ENCODE results near the gene NRG2.

Gene NRG2

DNA sequence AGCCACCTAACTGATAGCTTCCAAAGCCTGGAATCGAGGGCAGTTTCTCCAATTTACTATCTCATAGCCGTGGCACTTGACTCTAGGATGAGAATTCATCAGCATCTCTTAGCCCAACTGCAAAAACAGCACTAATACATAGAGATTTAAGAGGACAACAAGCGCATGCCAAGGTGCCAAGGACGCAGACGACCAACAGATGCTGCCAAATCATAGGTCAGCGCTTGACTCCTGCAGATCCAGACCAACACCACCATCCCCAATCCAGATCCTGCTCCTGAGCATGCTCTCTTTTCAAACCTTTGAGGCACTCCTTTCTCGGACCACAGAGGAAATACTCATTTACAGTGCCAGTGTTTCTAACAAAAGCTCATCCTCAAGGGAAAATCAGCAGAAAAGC is 24.6 kb downstream of the NRG2 start:
- no peaks in the 10 kb centered on the region for H3K27me3 ChIP-seq (ENCODE audit: control insufficient read depth, insufficient read depth, low read length)
- no peaks in the 10 kb centered on the region for H3K9me3 ChIP-seq (ENCODE audit: control insufficient read depth, low read length)
- H3K4me3 ChIP-seq (ENCODE audit: low read length) = no peak overlapping the region
- H3K4me1 ChIP-seq (ENCODE audit: control insufficient read depth, insufficient read depth, low read length) = no peaks in the 10 kb centered on the region
- H3K36me3 ChIP-seq (ENCODE audit: control insufficient read depth, insufficient read depth, low read length) = no peaks in the 10 kb centered on the region
- H3K9ac ChIP-seq (ENCODE audit: low read length) = no peak overlapping the region

GRCh38 chr5:140018096-140018481 is 25.0 kb downstream of the NRG2 start:
- Histone ChIP-seq H3K9me3 (ENCODE audit: control insufficient read depth, low read length) (no peaks in the 10 kb centered on the region), H3K9ac (ENCODE audit: low read length) (no peak overlapping the region), H3K27me3 (ENCODE audit: control insufficient read depth, insufficient read depth, low read length) (no peaks in the 10 kb centered on the region), H3K4me1 (ENCODE audit: control insufficient read depth, insufficient read depth, low read length) (no peaks in the 10 kb centered on the region), H3K36me3 (ENCODE audit: control insufficient read depth, insufficient read depth, low read length) (no peaks in the 10 kb centered on the region), H3K4me3 (ENCODE audit: low read length) (no peak overlapping the region)

DNA sequence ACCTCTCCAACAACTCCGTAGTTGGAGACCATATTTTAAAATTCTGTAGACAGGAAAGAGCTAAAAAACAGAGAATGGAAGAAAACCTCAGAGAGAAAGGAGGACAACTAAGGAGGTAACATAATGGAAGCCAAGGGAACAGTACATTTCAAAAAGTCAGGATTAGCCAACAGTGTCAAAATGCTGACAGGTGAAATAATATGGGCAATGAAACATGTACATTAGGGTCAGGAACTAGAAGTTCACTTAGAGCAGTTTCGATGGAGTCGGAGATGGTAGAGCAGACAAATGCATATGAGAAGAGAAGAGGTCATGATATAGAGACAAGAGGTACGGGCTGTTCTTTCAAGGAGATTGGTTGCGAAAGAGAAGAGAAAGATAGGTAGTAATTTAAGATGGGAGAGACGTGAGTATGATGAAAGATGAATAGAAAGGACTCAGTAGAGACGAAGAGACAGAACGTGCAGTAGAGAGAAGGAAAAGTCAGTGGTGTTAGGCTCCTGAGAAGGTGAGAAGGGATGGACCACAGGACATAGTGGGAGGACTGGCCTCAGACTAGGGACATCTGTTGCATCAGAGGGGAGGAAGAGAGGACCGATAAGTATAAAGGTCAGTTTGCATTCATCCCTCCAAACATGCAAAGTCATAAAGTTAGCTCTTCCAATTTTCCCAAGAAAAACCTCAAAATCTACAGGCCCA is 25.6 kb downstream of the NRG2 start:
- Histone ChIP-seq H3K9me3 (ENCODE audit: control insufficient read depth, low read length) (no peaks in the 10 kb centered on the region), H3K4me3 (ENCODE audit: low read length) (no peak overlapping the region), H3K4me1 (ENCODE audit: control insufficient read depth, insufficient read depth, low read length) (no peaks in the 10 kb centered on the region), H3K9ac (ENCODE audit: low read length) (no peak overlapping the region), H3K27me3 (ENCODE audit: control insufficient read depth, insufficient read depth, low read length) (no peaks in the 10 kb centered on the region), H3K36me3 (ENCODE audit: control insufficient read depth, insufficient read depth, low read length) (no peaks in the 10 kb centered on the region)

DNA sequence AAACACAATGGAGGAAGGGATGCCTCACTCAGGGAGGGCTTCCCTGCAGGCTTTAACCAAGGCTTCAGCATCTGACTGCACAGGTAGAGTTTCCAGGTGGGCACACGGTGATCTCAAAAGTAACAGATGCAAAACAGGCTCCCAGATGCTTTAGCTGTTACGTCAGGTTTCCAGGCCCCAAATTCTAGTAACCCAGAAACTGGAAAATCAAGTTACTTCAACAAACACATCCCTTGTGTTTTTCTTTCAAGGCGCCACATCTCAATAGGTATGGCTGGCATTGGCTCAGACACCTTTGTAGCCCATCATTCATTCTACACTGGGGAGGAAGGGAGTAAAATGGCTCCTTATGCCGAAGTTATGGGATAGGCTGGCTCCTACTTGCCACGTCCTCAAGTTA is 27.4 kb downstream of the NRG2 start:
- no peaks in the 10 kb centered on the region for H3K4me1 ChIP-seq (ENCODE audit: control insufficient read depth, insufficient read depth, low read length)
- no peak overlapping the region for H3K9ac ChIP-seq (ENCODE audit: low read length)
- H3K36me3 ChIP-seq (ENCODE audit: control insufficient read depth, insufficient read depth, low read length) = no peaks in the 10 kb centered on the region
- H3K4me3 ChIP-seq (ENCODE audit: low read length) = no peak overlapping the region
- no peaks in the 10 kb centered on the region for H3K27me3 ChIP-seq (ENCODE audit: control insufficient read depth, insufficient read depth, low read length)
- no peaks in the 10 kb centered on the region for H3K9me3 ChIP-seq (ENCODE audit: control insufficient read depth, low read length)

- H3K9me3 ChIP-seq (ENCODE audit: control insufficient read depth, low read length) = no peaks in the 10 kb centered on the region
- H3K4me1 ChIP-seq (ENCODE audit: control insufficient read depth, insufficient read depth, low read length) = no peaks in the 10 kb centered on the region
- H3K36me3 ChIP-seq (ENCODE audit: control insufficient read depth, insufficient read depth, low read length) = no peaks in the 10 kb centered on the region
- no peaks in the 10 kb centered on the region for H3K27me3 ChIP-seq (ENCODE audit: control insufficient read depth, insufficient read depth, low read length)
- H3K4me3 ChIP-seq (ENCODE audit: low read length) = no peak overlapping the region
- no peak overlapping the region for H3K9ac ChIP-seq (ENCODE audit: low read length)
Measured at GRCh38 chr5:140014751-140015150, 28.3 kb downstream of the NRG2 start.

DNA sequence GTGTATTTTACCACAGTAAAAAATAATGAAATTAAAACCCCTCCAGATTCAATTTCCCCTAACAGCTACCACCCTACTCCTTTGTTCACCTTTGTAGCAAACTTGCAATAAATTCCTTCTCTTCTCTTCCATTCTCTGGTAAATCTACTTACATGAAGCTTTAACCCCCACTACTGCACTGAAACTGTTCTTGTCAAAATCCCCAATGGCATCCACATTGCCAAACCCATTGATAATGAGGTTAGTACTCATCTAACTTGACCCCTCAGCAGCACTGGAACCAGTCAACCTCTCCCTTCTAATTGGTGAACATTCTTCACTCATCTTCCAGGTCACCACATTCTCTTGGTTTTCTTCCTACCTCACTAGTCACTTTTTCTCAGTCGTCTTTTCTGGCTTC is 29.6 kb downstream of the NRG2 start:
- no peak overlapping the region for H3K9ac ChIP-seq (ENCODE audit: low read length)
- no peaks in the 10 kb centered on the region for H3K4me1 ChIP-seq (ENCODE audit: control insufficient read depth, insufficient read depth, low read length)
- H3K36me3 ChIP-seq (ENCODE audit: control insufficient read depth, insufficient read depth, low read length) = no peaks in the 10 kb centered on the region
- no peak overlapping the region for H3K4me3 ChIP-seq (ENCODE audit: low read length)
- H3K27me3 ChIP-seq (ENCODE audit: control insufficient read depth, insufficient read depth, low read length) = no peaks in the 10 kb centered on the region
- H3K9me3 ChIP-seq (ENCODE audit: control insufficient read depth, low read length) = no peaks in the 10 kb centered on the region

- Histone ChIP-seq H3K36me3 (ENCODE audit: control insufficient read depth, insufficient read depth, low read length) (no peaks in the 10 kb centered on the region), H3K9ac (ENCODE audit: low read length) (no peak overlapping the region), H3K27me3 (ENCODE audit: control insufficient read depth, insufficient read depth, low read length) (no peaks in the 10 kb centered on the region), H3K4me3 (ENCODE audit: low read length) (no peak overlapping the region), H3K9me3 (ENCODE audit: control insufficient read depth, low read length) (no peaks in the 10 kb centered on the region), H3K4me1 (ENCODE audit: control insufficient read depth, insufficient read depth, low read length) (no peaks in the 10 kb centered on the region)
Measured at GRCh38 chr5:140012443-140012842, 30.7 kb downstream of the NRG2 start.

DNA sequence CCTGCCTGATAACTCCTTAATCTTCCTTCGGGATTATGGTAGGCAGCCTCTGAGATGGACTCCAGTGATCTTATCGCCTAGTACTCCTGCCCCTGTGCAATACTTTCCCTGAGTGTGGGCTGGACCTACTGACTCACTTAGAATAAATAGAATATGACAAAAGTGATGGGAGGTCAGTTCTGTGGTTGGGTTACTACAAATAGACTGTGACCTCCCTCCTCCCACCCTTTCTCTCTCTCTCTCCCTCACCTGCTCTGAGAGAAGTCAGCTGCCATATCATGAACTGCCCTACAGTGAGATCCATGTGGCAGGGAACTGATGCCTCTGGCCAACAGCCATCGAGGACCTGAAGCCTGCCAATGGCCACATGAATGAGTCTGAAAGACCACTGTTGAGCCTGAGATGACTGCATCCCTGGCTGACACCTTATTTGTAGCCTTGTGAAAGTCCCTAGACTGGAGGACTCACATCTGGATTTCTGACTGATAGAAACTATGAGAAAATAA is 31.7 kb downstream of the NRG2 start:
- Histone ChIP-seq H3K4me3 (ENCODE audit: low read length) (no peak overlapping the region), H3K36me3 (ENCODE audit: control insufficient read depth, insufficient read depth, low read length) (no peaks in the 10 kb centered on the region), H3K4me1 (ENCODE audit: control insufficient read depth, insufficient read depth, low read length) (no peaks in the 10 kb centered on the region), H3K27me3 (ENCODE audit: control insufficient read depth, insufficient read depth, low read length) (no peaks in the 10 kb centered on the region), H3K9me3 (ENCODE audit: control insufficient read depth, low read length) (no peaks in the 10 kb centered on the region), H3K9ac (ENCODE audit: low read length) (no peak overlapping the region)

DNA sequence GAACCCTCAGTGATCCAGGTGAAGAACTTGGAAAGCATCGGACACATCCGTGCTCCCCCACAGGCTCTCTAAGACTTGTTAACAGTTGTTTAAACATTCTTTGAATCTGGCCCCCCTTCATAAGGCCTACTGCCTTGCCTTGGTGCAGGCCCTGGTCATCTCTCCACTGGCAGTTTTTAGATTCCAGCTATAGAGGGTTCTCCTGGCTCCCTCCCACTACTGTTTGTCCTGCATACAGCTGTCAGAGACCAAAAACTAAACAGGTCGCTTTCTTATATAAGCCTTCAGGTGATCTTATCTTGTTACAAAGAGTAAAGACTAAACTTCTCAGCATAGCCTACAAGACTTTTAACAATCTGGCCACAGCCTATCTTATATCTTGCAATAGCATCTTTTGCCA is 32.3 kb downstream of the NRG2 start:
- no peaks in the 10 kb centered on the region for H3K9me3 ChIP-seq (ENCODE audit: control insufficient read depth, low read length)
- H3K36me3 ChIP-seq (ENCODE audit: control insufficient read depth, insufficient read depth, low read length) = no peaks in the 10 kb centered on the region
- H3K9ac ChIP-seq (ENCODE audit: low read length) = no peak overlapping the region
- H3K27me3 ChIP-seq (ENCODE audit: control insufficient read depth, insufficient read depth, low read length) = no peaks in the 10 kb centered on the region
- H3K4me1 ChIP-seq (ENCODE audit: control insufficient read depth, insufficient read depth, low read length) = no peaks in the 10 kb centered on the region
- H3K4me3 ChIP-seq (ENCODE audit: low read length) = no peak overlapping the region

- Histone ChIP-seq H3K4me3 (ENCODE audit: low read length) (no peak overlapping the region), H3K4me1 (ENCODE audit: control insufficient read depth, insufficient read depth, low read length) (no peaks in the 10 kb centered on the region), H3K9me3 (ENCODE audit: control insufficient read depth, low read length) (no peaks in the 10 kb centered on the region), H3K36me3 (ENCODE audit: control insufficient read depth, insufficient read depth, low read length) (no peaks in the 10 kb centered on the region), H3K9ac (ENCODE audit: low read length) (no peak overlapping the region), H3K27me3 (ENCODE audit: control insufficient read depth, insufficient read depth, low read length) (peaks cover 4% of the 10 kb centered on the region)
Measured at GRCh38 chr5:140007311-140007710, 35.8 kb downstream of the NRG2 start.

GRCh38 chr5:140005145-140005591 is 37.9 kb downstream of the NRG2 start:
- Histone ChIP-seq H3K9ac (ENCODE audit: low read length) (no peak overlapping the region), H3K9me3 (ENCODE audit: control insufficient read depth, low read length) (no peaks in the 10 kb centered on the region), H3K27me3 (ENCODE audit: control insufficient read depth, insufficient read depth, low read length) (peaks cover 10% of the 10 kb centered on the region), H3K4me3 (ENCODE audit: low read length) (no peak overlapping the region), H3K4me1 (ENCODE audit: control insufficient read depth, insufficient read depth, low read length) (no peaks in the 10 kb centered on the region), H3K36me3 (ENCODE audit: control insufficient read depth, insufficient read depth, low read length) (no peaks in the 10 kb centered on the region)

DNA sequence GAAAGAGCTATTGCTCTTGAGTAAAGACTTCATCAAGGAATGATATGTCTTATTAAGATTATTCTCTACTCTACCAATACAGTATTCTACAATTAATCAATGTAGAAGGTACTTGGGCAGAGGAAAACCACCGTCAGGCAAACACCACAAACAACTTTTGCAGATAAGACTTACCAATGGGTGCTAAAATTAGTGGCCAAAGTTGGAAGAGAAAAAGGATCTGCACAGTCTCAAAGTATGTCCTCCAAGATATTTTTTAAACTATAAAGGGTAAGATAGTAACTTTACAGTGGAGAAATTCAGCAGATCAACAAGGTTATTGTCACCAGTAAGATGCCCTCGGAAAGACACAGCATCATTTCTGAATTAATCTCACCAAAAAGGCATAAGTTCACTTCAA is 38.9 kb downstream of the NRG2 start:
- H3K9ac ChIP-seq (ENCODE audit: low read length) = no peak overlapping the region
- H3K4me3 ChIP-seq (ENCODE audit: low read length) = no peak overlapping the region
- no peaks in the 10 kb centered on the region for H3K4me1 ChIP-seq (ENCODE audit: control insufficient read depth, insufficient read depth, low read length)

DNA sequence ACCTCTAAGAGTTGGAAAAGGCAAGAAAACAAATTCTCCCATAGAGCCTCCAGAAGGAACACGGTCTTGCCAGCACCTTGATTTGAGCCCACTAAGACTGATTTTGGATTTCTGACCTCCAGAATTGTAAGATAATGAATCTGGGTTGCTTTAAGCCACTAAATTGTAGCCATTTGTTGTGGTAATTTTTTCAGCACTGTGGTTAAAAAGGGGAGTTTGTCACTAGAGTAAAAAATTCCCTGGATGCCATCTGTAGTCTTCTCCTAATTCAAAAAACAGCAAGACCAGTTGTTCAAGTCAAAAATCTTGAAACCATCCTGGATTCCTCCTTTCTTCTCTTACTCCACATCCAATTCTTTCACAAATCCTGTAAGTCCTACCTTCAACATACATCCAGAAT is 39.6 kb downstream of the NRG2 start:
- Histone ChIP-seq H3K9me3 (ENCODE audit: control insufficient read depth, low read length) (no peaks in the 10 kb centered on the region), H3K4me3 (ENCODE audit: low read length) (no peak overlapping the region), H3K9ac (ENCODE audit: low read length) (no peak overlapping the region), H3K36me3 (ENCODE audit: control insufficient read depth, insufficient read depth, low read length) (no peaks in the 10 kb centered on the region), H3K4me1 (ENCODE audit: control insufficient read depth, insufficient read depth, low read length) (no peaks in the 10 kb centered on the region), H3K27me3 (ENCODE audit: control insufficient read depth, insufficient read depth, low read length) (peaks cover 11% of the 10 kb centered on the region)

More for the DNA sequence above, 38.9 kb downstream of the NRG2 start:
- peaks cover 11% of the 10 kb centered on the region for H3K27me3 ChIP-seq (ENCODE audit: control insufficient read depth, insufficient read depth, low read length)
- H3K9me3 ChIP-seq (ENCODE audit: control insufficient read depth, low read length) = no peaks in the 10 kb centered on the region
- H3K36me3 ChIP-seq (ENCODE audit: control insufficient read depth, insufficient read depth, low read length) = no peaks in the 10 kb centered on the region

Measured in mucosa of stomach (tissue), 1 donor.